Rectal smooth muscle tissue (tissue), 1 donor: ENCODE data around the gene CPNE8.
A peak's percentile ranks its signal among the peaks of the same experiment; 100 is the strongest.

Experiments
- H3K27ac ChIP-seq: one replicate; pipeline ENCODE4 v1.7.0; 2013; ENCODE audit warnings: low read depth, low read length, inconsistent platforms
- H3K27me3 ChIP-seq: one replicate; pipeline ENCODE4 v1.7.0; 2013; ENCODE audit warnings: low read length; ENCODE audit not compliant: control insufficient read depth, insufficient read depth
- H3K36me3 ChIP-seq: one replicate; pipeline ENCODE4 v1.7.0; 2013; ENCODE audit warnings: low read length; ENCODE audit not compliant: control insufficient read depth, insufficient read depth
- H3K4me1 ChIP-seq: one replicate; pipeline ENCODE4 v1.7.0; 2013; ENCODE audit warnings: low read length; ENCODE audit not compliant: control insufficient read depth, insufficient read depth
- H3K4me3 ChIP-seq: one replicate; pipeline ENCODE4 v1.7.0; 2013; ENCODE audit warnings: low read length
- H3K9ac ChIP-seq: one replicate; pipeline ENCODE4 v1.7.0; 2013; ENCODE audit warnings: low read length

Gene CPNE8

GRCh38 chr12:38912116-38912515 is 6.7 kb upstream of the CPNE8 start:
- H3K36me3 ChIP-seq: no peaks in the 10 kb centered on the region
- H3K27ac ChIP-seq: no peak overlapping the region
- H3K4me1 ChIP-seq: peaks cover 3% of the 10 kb centered on the region
- H3K27me3 ChIP-seq: no peaks in the 10 kb centered on the region
- H3K9ac ChIP-seq: no peak overlapping the region
- H3K4me3 ChIP-seq: no peak overlapping the region

GRCh38 chr12:38911611-38912010 is 6.2 kb upstream of the CPNE8 start:
- Histone ChIP-seq H3K4me3 (no peak overlapping the region), H3K4me1 (peaks cover 6% of the 10 kb centered on the region), H3K36me3 (no peaks in the 10 kb centered on the region), H3K9ac (no peak overlapping the region), H3K27ac (no peak overlapping the region), H3K27me3 (no peaks in the 10 kb centered on the region)

GRCh38 chr12:38907201-38907923 is 2.0 kb upstream of the CPNE8 start:
- Histone ChIP-seq H3K36me3 (no peaks in the 10 kb centered on the region), H3K27me3 (no peaks in the 10 kb centered on the region), H3K4me3 (peak overlapping the region; percentile 95), H3K9ac (peak overlapping the region; percentile 38), H3K4me1 (peaks cover 6% of the 10 kb centered on the region), H3K27ac (no peak overlapping the region)

GRCh38 chr12:38906482-38907200 is 1.2 kb upstream of the CPNE8 start:
- H3K27ac ChIP-seq: peak overlapping the region; percentile 87
- peaks cover 6% of the 10 kb centered on the region for H3K4me1 ChIP-seq
- no peaks in the 10 kb centered on the region for H3K27me3 ChIP-seq
- H3K9ac ChIP-seq: peak overlapping the region; percentile 91
- H3K4me3 ChIP-seq: peak overlapping the region; percentile 95
- H3K36me3 ChIP-seq: no peaks in the 10 kb centered on the region

- Histone ChIP-seq H3K4me3 (peak overlapping the region; percentile 95), H3K27ac (peak overlapping the region; percentile 87), H3K9ac (peak overlapping the region; percentile 91), H3K27me3 (no peaks in the 10 kb centered on the region), H3K4me1 (peaks cover 6% of the 10 kb centered on the region), H3K36me3 (no peaks in the 10 kb centered on the region)
These were observed 583 bp downstream of the CPNE8 start for GRCh38 chr12:38904537-38905479.

GRCh38 chr12:38903596-38903995 is 1.8 kb downstream of the CPNE8 start:
- Histone ChIP-seq H3K4me1 (peaks cover 6% of the 10 kb centered on the region), H3K36me3 (no peaks in the 10 kb centered on the region), H3K4me3 (no peak overlapping the region), H3K27me3 (no peaks in the 10 kb centered on the region), H3K9ac (no peak overlapping the region), H3K27ac (peak overlapping the region; percentile 87)

- H3K27ac ChIP-seq: no peak overlapping the region
- no peaks in the 10 kb centered on the region for H3K27me3 ChIP-seq
- H3K36me3 ChIP-seq: no peaks in the 10 kb centered on the region
- no peak overlapping the region for H3K9ac ChIP-seq
- H3K4me1 ChIP-seq: no peaks in the 10 kb centered on the region
- H3K4me3 ChIP-seq: no peak overlapping the region
These were observed 7.2 kb downstream of the CPNE8 start for GRCh38 chr12:38898001-38898684.

GRCh38 chr12:38895446-38895845 is 9.9 kb downstream of the CPNE8 start:
- Histone ChIP-seq H3K9ac (no peak overlapping the region), H3K27ac (no peak overlapping the region), H3K36me3 (no peaks in the 10 kb centered on the region), H3K4me1 (no peaks in the 10 kb centered on the region), H3K27me3 (no peaks in the 10 kb centered on the region), H3K4me3 (no peak overlapping the region)

- Histone ChIP-seq H3K27me3 (no peaks in the 10 kb centered on the region), H3K27ac (no peak overlapping the region)
These were observed 12.4 kb downstream of the CPNE8 start for GRCh38 chr12:38892976-38893375.

GRCh38 chr12:38892087-38892786 is 13.2 kb downstream of the CPNE8 start:
- Histone ChIP-seq H3K27ac (no peak overlapping the region), H3K4me1 (no peaks in the 10 kb centered on the region), H3K27me3 (no peaks in the 10 kb centered on the region), H3K4me3 (no peak overlapping the region), H3K36me3 (no peaks in the 10 kb centered on the region), H3K9ac (no peak overlapping the region)

More at GRCh38 chr12:38892976-38893375, 12.4 kb downstream of the CPNE8 start:
- H3K4me1 ChIP-seq: no peaks in the 10 kb centered on the region
- H3K4me3 ChIP-seq: no peak overlapping the region
- H3K9ac ChIP-seq: no peak overlapping the region
- no peaks in the 10 kb centered on the region for H3K36me3 ChIP-seq

GRCh38 chr12:38890102-38890855 is 15.1 kb downstream of the CPNE8 start:
- Histone ChIP-seq H3K9ac (no peak overlapping the region), H3K27me3 (no peaks in the 10 kb centered on the region), H3K27ac (no peak overlapping the region), H3K36me3 (no peaks in the 10 kb centered on the region), H3K4me3 (no peak overlapping the region), H3K4me1 (no peaks in the 10 kb centered on the region)
